Vagina (tissue), 2 donors: ENCODE measurements around the gene FAAP20. TPM values are rescaled to one million over a fixed set of nuclear protein-coding genes. Genes with fewer than 3 reads are reported as not detected.

Experiments used
- DNase-seq, 2 donors: peaks; one replicate each; pipeline ENCODE4 v3.0.0-alpha.2; 2017; ENCODE audit errors: extremely low spot score in 2 of 2
- H3K27ac ChIP-seq: fragments of 200-600 bp; sonication (generic); one replicate; pipeline ENCODE4 v1.5.1; 2019
- H3K27me3 ChIP-seq: fragments of 200-600 bp; sonication (generic); one replicate; pipeline ENCODE4 v1.5.1; 2019
- H3K36me3 ChIP-seq, 2 donors: fragments of 200-600 bp; sonication (generic); one replicate each; pipeline ENCODE4 v1.5.1; 2017 to 2019
- H3K4me1 ChIP-seq: fragments of 200-600 bp; sonication (generic); one replicate; pipeline ENCODE4 v1.5.1; 2019
- H3K4me3 ChIP-seq, 2 donors: fragments of 200-600 bp; sonication (generic); 1 replicate in 1 of 2; 2 replicates in 1 of 2; pipeline ENCODE4 v1.5.1; 2016 to 2019
- H3K9me3 ChIP-seq: fragments of 200-600 bp; sonication (generic); one replicate; pipeline ENCODE4 v1.5.1; 2019
- POLR2A ChIP-seq, 2 donors: fragments of 450-650 bp; IDR thresholded peaks; one replicate each; pipeline ENCODE4 v1.6.1; 2017; ENCODE audit warnings: antibody characterized with exemption in 2 of 2, mild to moderate bottlenecking in 2 of 2, moderate library complexity in 2 of 2
- POLR2AphosphoS5 ChIP-seq, 2 donors: sonication (generic); formaldehyde crosslinking; IDR thresholded peaks; one replicate each; pipeline ENCODE4 v1.9.0; 2017; ENCODE audit warnings: antibody characterized with exemption in 2 of 2, mild to moderate bottlenecking in 2 of 2, low read depth in 1 of 2; ENCODE audit not compliant: insufficient read depth in 1 of 2
- intact Hi-C: fragments of 100-400 bp; cut with DNase I; formaldehyde crosslinking; loops from one replicate; pipeline ENCODE4 v1.15.1; 2023
- total RNA-seq: library from RNA; depleted of rRNA; stranded (reverse); fragments of >200 nt; gene quantifications from one replicate; pipeline ENCODE4 v1.2.3, GENCODE V29; 2016
- TF ChIP-seq, protein P1 (sequence below), 3 experiments: fragments of 450-650 bp in 2 of 3; fragments of 200-600 bp in 1 of 3; sonication (generic) in 1 of 3; IDR thresholded peaks; one replicate each; pipeline ENCODE4 v1.5.1; 2017 to 2019; ENCODE audit warnings: antibody characterized with exemption in 3 of 3, mild to moderate bottlenecking in 2 of 3, moderate library complexity in 2 of 3

FAAP20 gene
- total RNA-seq: 92.3 TPM

GRCh38 chr1:2194319-2194897 lies at the start of gene FAAP20:
FAAP20 (minus strand) TSS chr1:2194772; CDS start chr1:2194749, 23 bp downstream.
- Histone ChIP-seq H3K9me3 (no peaks in the 10 kb centered on the region), H3K4me3 (peak within 1 kb of the TSS; percentile 58 to 69), H3K27ac (peak within 1 kb of the TSS; percentile 93), H3K4me1 (peaks cover 66% of the 10 kb centered on the region), H3K27me3 (no peaks in the 10 kb centered on the region), H3K36me3 (no peaks in the 10 kb centered on the region)
- no peak for DNase-seq
- no peak for TF ChIP-seq POLR2AphosphoS5 (IDR thresholded peaks at IDR 0.05; ENCODE audit: insufficient read depth in 1 of 2, low read depth in 1 of 2)
- TF ChIP-seq POLR2A (IDR thresholded peaks at IDR 0.05): peak in 1 of 2 donors; percentile 64
- TF ChIP-seq, protein P1, sequence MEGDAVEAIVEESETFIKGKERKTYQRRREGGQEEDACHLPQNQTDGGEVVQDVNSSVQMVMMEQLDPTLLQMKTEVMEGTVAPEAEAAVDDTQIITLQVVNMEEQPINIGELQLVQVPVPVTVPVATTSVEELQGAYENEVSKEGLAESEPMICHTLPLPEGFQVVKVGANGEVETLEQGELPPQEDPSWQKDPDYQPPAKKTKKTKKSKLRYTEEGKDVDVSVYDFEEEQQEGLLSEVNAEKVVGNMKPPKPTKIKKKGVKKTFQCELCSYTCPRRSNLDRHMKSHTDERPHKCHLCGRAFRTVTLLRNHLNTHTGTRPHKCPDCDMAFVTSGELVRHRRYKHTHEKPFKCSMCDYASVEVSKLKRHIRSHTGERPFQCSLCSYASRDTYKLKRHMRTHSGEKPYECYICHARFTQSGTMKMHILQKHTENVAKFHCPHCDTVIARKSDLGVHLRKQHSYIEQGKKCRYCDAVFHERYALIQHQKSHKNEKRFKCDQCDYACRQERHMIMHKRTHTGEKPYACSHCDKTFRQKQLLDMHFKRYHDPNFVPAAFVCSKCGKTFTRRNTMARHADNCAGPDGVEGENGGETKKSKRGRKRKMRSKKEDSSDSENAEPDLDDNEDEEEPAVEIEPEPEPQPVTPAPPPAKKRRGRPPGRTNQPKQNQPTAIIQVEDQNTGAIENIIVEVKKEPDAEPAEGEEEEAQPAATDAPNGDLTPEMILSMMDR (IDR thresholded peaks at IDR 0.05): no peak
- intact Hi-C loops: loop anchor here (2.0 to 10.0 kb wide), 2 partner anchors 186 to 350 kb away; no protein-coding TSS in a partner anchor

- intact Hi-C loops: no loop called here
- Histone ChIP-seq H3K4me1 (peaks cover 94% of the 10 kb centered on the region), H3K9me3 (no peaks in the 10 kb centered on the region), H3K27me3 (no peaks in the 10 kb centered on the region), H3K36me3 (peaks cover 0 to 5% of the 10 kb centered on the region in 2 donors), H3K27ac (no peak overlapping the region), H3K4me3 (no peak overlapping the region)
- TF ChIP-seq, protein P1 (IDR thresholded peaks at IDR 0.05): no peak
- no peak for TF ChIP-seq POLR2AphosphoS5 (IDR thresholded peaks at IDR 0.05; ENCODE audit: insufficient read depth in 1 of 2, low read depth in 1 of 2)
- no peak for TF ChIP-seq POLR2A (IDR thresholded peaks at IDR 0.05)
- DNase-seq: no peak
These were observed 48.5 kb upstream of the FAAP20 start for GRCh38 chr1:2242814-2243725.

- TF ChIP-seq POLR2AphosphoS5 (IDR thresholded peaks at IDR 0.05; ENCODE audit: insufficient read depth in 1 of 2, low read depth in 1 of 2) (no peak), POLR2A (IDR thresholded peaks at IDR 0.05) (no peak)
- TF ChIP-seq, protein P1 (IDR thresholded peaks at IDR 0.05): no peak
- intact Hi-C loops: no loop called here
- Histone ChIP-seq H3K4me3 (no peak overlapping the region), H3K4me1 (peaks cover 94% of the 10 kb centered on the region), H3K36me3 (peaks cover 0 to 5% of the 10 kb centered on the region in 2 donors), H3K27ac (no peak overlapping the region), H3K27me3 (no peaks in the 10 kb centered on the region), H3K9me3 (no peaks in the 10 kb centered on the region)
- no peak for DNase-seq
These were observed 47.2 kb upstream of the FAAP20 start for GRCh38 chr1:2241820-2242219.

- Histone ChIP-seq H3K4me1 (peaks cover 94% of the 10 kb centered on the region), H3K9me3 (no peaks in the 10 kb centered on the region), H3K4me3 (peak overlapping the region in 1 of 2 donors; percentile 19), H3K36me3 (peaks cover 0 to 5% of the 10 kb centered on the region in 2 donors), H3K27me3 (no peaks in the 10 kb centered on the region), H3K27ac (peak overlapping the region; percentile 96)
- no peak for DNase-seq
- TF ChIP-seq POLR2AphosphoS5 (IDR thresholded peaks at IDR 0.05; ENCODE audit: insufficient read depth in 1 of 2, low read depth in 1 of 2) (peak in 1 of 2 donors; percentile 47), POLR2A (IDR thresholded peaks at IDR 0.05) (no peak)
- TF ChIP-seq, protein P1 (IDR thresholded peaks at IDR 0.05): no peak
- intact Hi-C loops: no loop called here
These were observed 45.9 kb upstream of the FAAP20 start for GRCh38 chr1:2240270-2241156.
